Ishikawa (cell line): ENCODE measurements around the gene DNMT3A.

Experiments used
- CEBPB ChIP-seq: IDR thresholded peaks from 2 replicates; pipeline ENCODE4 v1.6.1; 2012
- CREB1 ChIP-seq: IDR thresholded peaks from 2 replicates; pipeline ENCODE4 v1.6.1; 2012; ENCODE audit warnings: low read depth
- EGR1 ChIP-seq: IDR thresholded peaks from 2 replicates; pipeline ENCODE4 v1.6.1; 2012
- EP300 ChIP-seq: IDR thresholded peaks from 2 replicates; pipeline ENCODE4 v1.6.1; 2012; ENCODE audit warnings: borderline replicate concordance
- FOXM1 ChIP-seq: IDR thresholded peaks from 2 replicates; pipeline ENCODE4 v1.6.1; 2012; ENCODE audit warnings: low read depth, borderline replicate concordance
- NFIC ChIP-seq: IDR thresholded peaks from 2 replicates; pipeline ENCODE4 v1.6.1; 2012
- RAD21 ChIP-seq: IDR thresholded peaks from 2 replicates; pipeline ENCODE4 v1.6.1; 2012; ENCODE audit warnings: low read depth
- TAF1 ChIP-seq: IDR thresholded peaks from 2 replicates; pipeline ENCODE4 v1.6.1; 2012; ENCODE audit warnings: low read depth, mild to moderate bottlenecking
- TCF12 ChIP-seq: IDR thresholded peaks from 2 replicates; pipeline ENCODE4 v1.6.1; 2012; ENCODE audit warnings: low read depth
- TEAD4 ChIP-seq: IDR thresholded peaks from 2 replicates; pipeline ENCODE4 v1.6.1; 2012
- YY1 ChIP-seq: IDR thresholded peaks from 2 replicates; pipeline ENCODE4 v1.6.1; 2012; ENCODE audit warnings: low read depth
- ZBTB7A ChIP-seq: IDR thresholded peaks from 2 replicates; pipeline ENCODE4 v1.6.1; 2012; ENCODE audit warnings: low read depth
- TF ChIP-seq, protein P1 (sequence below): IDR thresholded peaks from 2 replicates; pipeline ENCODE4 v1.6.1; 2012
- TF ChIP-seq, protein P2 (sequence below): IDR thresholded peaks from 2 replicates; pipeline ENCODE4 v1.6.1; 2012; ENCODE audit warnings: low read depth, mild to moderate bottlenecking
- TF ChIP-seq, protein P3 (sequence below): IDR thresholded peaks from 2 replicates; pipeline ENCODE4 v1.6.1; 2012

DNMT3A gene

DNA sequence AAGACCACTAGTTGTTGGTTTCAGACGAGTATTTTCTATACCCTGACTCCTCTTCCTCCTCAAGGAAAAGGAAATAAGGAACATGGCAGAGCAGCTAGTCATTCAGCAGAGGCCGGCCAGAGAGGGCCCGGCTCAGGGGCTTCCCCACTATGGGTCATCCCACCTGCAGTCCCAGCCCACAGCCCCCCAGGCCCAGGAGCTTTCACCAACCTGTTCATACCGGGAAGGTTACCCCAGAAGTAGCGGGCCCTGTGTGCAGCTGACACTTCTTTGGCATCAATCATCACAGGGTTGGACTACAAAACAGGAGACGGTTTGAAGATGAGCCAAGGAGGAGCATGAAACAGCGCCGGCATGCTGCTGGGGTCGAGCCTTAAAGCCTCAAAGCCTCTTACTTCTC is 102.8 kb downstream of the DNMT3A start:
- TF ChIP-seq CREB1 (no peak), TAF1 (no peak), FOXM1 (no peak), TCF12 (no peak)

DNA sequence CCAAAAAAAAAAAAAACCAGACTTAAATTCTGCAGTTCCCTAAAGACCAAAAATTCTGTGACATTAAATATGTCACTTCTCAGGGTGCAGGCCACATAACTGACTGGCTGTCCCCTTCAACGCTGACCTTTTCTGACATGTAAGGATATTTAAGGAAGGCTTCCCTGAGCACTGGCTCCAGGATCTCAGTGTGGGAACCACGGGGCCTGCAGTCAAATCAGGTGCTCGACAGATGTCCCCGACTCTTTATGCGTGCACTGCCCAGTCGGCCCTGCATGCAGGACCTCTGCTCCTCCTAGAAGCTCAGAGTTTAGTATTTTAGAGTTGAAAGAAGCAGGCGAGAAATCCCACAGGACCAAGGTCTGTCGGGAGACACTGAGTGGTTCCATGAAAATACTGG is 104.0 kb downstream of the DNMT3A start:
- TF ChIP-seq FOXM1 (no peak), EGR1 (no peak), CREB1 (no peak), TAF1 (no peak), NFIC (no peak), TCF12 (no peak), TEAD4 (no peak), YY1 (no peak), ZBTB7A (no peak), RAD21 (no peak), CEBPB (no peak)
- TF ChIP-seq, protein P1, sequence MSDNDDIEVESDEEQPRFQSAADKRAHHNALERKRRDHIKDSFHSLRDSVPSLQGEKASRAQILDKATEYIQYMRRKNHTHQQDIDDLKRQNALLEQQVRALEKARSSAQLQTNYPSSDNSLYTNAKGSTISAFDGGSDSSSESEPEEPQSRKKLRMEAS = no peak
- TF ChIP-seq, protein P2, sequence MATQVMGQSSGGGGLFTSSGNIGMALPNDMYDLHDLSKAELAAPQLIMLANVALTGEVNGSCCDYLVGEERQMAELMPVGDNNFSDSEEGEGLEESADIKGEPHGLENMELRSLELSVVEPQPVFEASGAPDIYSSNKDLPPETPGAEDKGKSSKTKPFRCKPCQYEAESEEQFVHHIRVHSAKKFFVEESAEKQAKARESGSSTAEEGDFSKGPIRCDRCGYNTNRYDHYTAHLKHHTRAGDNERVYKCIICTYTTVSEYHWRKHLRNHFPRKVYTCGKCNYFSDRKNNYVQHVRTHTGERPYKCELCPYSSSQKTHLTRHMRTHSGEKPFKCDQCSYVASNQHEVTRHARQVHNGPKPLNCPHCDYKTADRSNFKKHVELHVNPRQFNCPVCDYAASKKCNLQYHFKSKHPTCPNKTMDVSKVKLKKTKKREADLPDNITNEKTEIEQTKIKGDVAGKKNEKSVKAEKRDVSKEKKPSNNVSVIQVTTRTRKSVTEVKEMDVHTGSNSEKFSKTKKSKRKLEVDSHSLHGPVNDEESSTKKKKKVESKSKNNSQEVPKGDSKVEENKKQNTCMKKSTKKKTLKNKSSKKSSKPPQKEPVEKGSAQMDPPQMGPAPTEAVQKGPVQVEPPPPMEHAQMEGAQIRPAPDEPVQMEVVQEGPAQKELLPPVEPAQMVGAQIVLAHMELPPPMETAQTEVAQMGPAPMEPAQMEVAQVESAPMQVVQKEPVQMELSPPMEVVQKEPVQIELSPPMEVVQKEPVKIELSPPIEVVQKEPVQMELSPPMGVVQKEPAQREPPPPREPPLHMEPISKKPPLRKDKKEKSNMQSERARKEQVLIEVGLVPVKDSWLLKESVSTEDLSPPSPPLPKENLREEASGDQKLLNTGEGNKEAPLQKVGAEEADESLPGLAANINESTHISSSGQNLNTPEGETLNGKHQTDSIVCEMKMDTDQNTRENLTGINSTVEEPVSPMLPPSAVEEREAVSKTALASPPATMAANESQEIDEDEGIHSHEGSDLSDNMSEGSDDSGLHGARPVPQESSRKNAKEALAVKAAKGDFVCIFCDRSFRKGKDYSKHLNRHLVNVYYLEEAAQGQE = no peak

DNA sequence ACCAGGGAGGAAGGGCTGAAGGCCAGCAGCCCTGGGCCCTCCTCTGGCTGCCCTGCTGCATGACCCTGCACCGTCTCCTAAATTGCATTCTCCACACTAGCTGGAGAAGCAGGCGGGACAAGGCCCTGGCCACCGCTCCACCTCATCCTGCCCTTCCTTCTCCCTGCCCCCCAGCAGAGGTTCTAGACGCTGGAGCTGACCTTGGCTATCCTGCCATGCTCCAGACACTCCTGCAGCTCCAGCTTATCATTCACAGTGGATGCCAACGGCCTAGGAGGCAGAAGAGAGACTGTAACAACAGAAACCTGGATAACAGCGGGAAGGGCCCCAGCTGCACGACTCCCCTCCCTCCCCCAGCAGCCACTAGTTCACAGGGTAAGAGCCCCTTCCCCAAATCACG is 105.0 kb downstream of the DNMT3A start:
- TF ChIP-seq EGR1 = no peak
- no peak for TF ChIP-seq NFIC
- no peak for TF ChIP-seq ZBTB7A
- no peak for TF ChIP-seq RAD21
- TF ChIP-seq TEAD4 = no peak
- TF ChIP-seq TCF12 = no peak
- no peak for TF ChIP-seq CEBPB
- TF ChIP-seq, protein P2 = no peak
- TF ChIP-seq TAF1 = no peak
- no peak for TF ChIP-seq FOXM1
- TF ChIP-seq, protein P1 = no peak
- no peak for TF ChIP-seq EP300

DNA sequence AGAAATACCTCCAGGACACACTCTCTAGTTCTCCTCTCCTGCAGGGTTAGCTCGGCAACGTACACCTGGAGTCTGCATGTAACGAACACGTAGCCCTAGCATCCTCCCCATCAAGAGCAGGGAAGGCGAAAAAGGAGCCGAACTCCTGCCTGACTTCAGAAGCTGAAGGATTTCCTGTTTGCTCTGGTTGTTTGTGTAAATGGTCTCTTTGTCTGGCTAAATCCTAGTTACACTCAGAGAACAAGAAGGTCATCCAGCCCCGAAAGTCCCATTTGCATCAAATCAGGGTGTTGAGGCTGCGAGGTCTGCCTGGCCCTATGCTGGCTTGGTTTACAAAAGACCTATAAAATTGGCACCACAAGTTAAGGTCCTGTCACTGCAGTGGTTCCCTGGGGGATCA is 107.0 kb downstream of the DNMT3A start:
- TF ChIP-seq TAF1 (no peak), NFIC (no peak), TCF12 (no peak), CREB1 (no peak), ZBTB7A (no peak), FOXM1 (no peak), EGR1 (no peak), CEBPB (no peak), TEAD4 (no peak), RAD21 (no peak), EP300 (no peak), YY1 (no peak)
- TF ChIP-seq, protein P3, sequence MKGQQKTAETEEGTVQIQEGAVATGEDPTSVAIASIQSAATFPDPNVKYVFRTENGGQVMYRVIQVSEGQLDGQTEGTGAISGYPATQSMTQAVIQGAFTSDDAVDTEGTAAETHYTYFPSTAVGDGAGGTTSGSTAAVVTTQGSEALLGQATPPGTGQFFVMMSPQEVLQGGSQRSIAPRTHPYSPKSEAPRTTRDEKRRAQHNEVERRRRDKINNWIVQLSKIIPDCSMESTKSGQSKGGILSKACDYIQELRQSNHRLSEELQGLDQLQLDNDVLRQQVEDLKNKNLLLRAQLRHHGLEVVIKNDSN = no peak
- TF ChIP-seq, protein P2 = no peak
- TF ChIP-seq, protein P1 = no peak

DNA sequence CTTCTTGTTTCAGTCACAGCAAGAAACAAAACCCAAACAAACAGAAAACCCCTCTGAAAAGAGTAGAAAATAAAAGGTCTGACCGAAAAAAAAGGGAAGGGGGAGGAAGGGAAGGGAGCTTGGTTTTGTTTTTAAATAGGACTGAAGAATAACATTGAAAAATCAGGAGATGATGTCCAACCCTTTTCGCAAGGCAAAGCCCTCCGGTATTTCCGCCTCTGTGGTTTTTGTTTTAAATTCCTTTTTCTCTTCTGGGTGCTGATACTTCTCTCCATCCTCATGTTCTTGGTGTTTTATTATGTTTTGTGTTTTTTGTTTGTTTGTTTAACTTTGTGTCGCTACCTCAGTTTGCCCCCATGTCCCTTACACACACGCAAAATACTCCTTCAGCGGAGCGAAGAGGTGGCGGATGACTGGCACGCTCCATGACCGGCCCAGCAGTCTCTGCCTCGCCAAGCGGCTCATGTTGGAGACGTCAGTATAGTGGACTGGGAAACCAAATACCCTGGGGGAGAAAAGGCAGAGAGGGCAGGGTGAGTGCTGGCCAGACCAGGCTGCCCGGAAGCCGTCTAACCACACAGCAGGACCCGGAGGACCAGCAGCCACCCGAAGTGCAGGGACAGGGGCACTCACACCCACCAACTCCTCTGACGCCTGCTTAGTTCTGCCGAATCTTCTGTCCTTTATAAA is 107.7 kb downstream of the DNMT3A start:
- TF ChIP-seq TAF1 (no peak), EGR1 (no peak), CREB1 (no peak), TCF12 (no peak), FOXM1 (no peak), NFIC (no peak), ZBTB7A (no peak), YY1 (no peak), RAD21 (no peak), TEAD4 (no peak), CEBPB (no peak), EP300 (no peak)
- TF ChIP-seq, protein P2 = no peak
- TF ChIP-seq, protein P3 = no peak
- TF ChIP-seq, protein P1 = no peak
